Measurements from ENCODE around the gene PEX14. TPM values are rescaled to one million over a fixed set of nuclear protein-coding genes. Genes with fewer than 3 reads are reported as not detected.

The PEX14 gene
- total RNA-seq, 2 experiments from 2014 or later = 19.6 to 19.9 TPM

- POLR2A ChIA-PET = no interaction called here
Observed at GRCh38 chr1:10601342-10602070, 126.8 kb downstream of the PEX14 start.

GRCh38 chr1:10602936-10603335 is 128.2 kb downstream of the PEX14 start:
- POLR2A ChIA-PET = no interaction called here
- CTCF ChIA-PET = interaction anchor here (1.1 kb wide), 1 partner anchor 108 kb away, joined by 3 read pairs; no protein-coding TSS in a partner anchor

More at GRCh38 chr1:10601342-10602070, 126.8 kb downstream of the PEX14 start:
- CTCF ChIA-PET = interaction anchor here (1.4 kb wide), 1 partner anchor 94 kb away, joined by 4 read pairs; no protein-coding TSS in a partner anchor

GRCh38 chr1:10604966-10605365 is 130.2 kb downstream of the PEX14 start:
- POLR2A ChIA-PET = no interaction called here
- CTCF ChIA-PET = no interaction called here

GRCh38 chr1:10606064-10606463 is 131.3 kb downstream of the PEX14 start:
- ChIA-PET POLR2A (no interaction called here), CTCF (no interaction called here)

- ChIA-PET CTCF (no interaction called here), POLR2A (no interaction called here)
Observed at GRCh38 chr1:10607228-10607627, 132.5 kb downstream of the PEX14 start.

- ChIA-PET POLR2A (no interaction called here), CTCF (interaction anchor here (0.6 kb wide), 1 partner anchor 18 kb away, joined by 4 read pairs; no protein-coding TSS in a partner anchor)
Observed at GRCh38 chr1:10608690-10609089, 133.9 kb downstream of the PEX14 start.

- POLR2A ChIA-PET = no interaction called here
- CTCF ChIA-PET = no interaction called here
Observed at GRCh38 chr1:10610901-10611600, 136.3 kb downstream of the PEX14 start.

- POLR2A ChIA-PET = no interaction called here
- CTCF ChIA-PET = no interaction called here
Observed at GRCh38 chr1:10612436-10613160, 137.8 kb downstream of the PEX14 start.

- ChIA-PET POLR2A (no interaction called here), CTCF (no interaction called here)
Observed at GRCh38 chr1:10613340-10613739, 138.6 kb downstream of the PEX14 start.

GRCh38 chr1:10613861-10614260 is 139.1 kb downstream of the PEX14 start:
- POLR2A ChIA-PET = no interaction called here
- CTCF ChIA-PET = no interaction called here

GRCh38 chr1:10614377-10615225 is 139.9 kb downstream of the PEX14 start:
- ChIA-PET POLR2A (no interaction called here), CTCF (interaction anchor here (0.6 kb wide), 1 partner anchor 89 kb away, joined by 3 read pairs; no protein-coding TSS in a partner anchor)

GRCh38 chr1:10615332-10615731 is 140.6 kb downstream of the PEX14 start:
- POLR2A ChIA-PET = no interaction called here
- CTCF ChIA-PET = no interaction called here

- ChIA-PET POLR2A (no interaction called here), CTCF (no interaction called here)
Observed at GRCh38 chr1:10615932-10616671, 141.4 kb downstream of the PEX14 start.

GRCh38 chr1:10616696-10617095 is 141.9 kb downstream of the PEX14 start:
- ChIA-PET POLR2A (no interaction called here), CTCF (no interaction called here)

GRCh38 chr1:10617318-10617717 is 142.6 kb downstream of the PEX14 start:
- ChIA-PET CTCF (no interaction called here), POLR2A (no interaction called here)

GRCh38 chr1:10617931-10618885 is 143.5 kb downstream of the PEX14 start:
- ChIA-PET CTCF (no interaction called here), POLR2A (no interaction called here)

- POLR2A ChIA-PET = no interaction called here
- CTCF ChIA-PET = interaction anchor here (1.1 kb wide), 1 partner anchor 8 kb away, joined by 3 read pairs; no protein-coding TSS in a partner anchor
Observed at GRCh38 chr1:10620776-10621175, 146.0 kb downstream of the PEX14 start.

GRCh38 chr1:10621906-10622305 is 147.2 kb downstream of the PEX14 start:
- CTCF ChIA-PET = no interaction called here
- POLR2A ChIA-PET = no interaction called here

All from activated CD8-positive, alpha-beta memory T cell treated with anti-CD3 and anti-CD28 coated beads for 36 hours (primary cell).